Measurements from ENCODE around the gene SYNCRIP. TPM values are rescaled to one million over a fixed set of nuclear protein-coding genes. Genes with fewer than 3 reads are reported as not detected.
"Not testable (repeated sequence)": the region's sequence is repeated elsewhere in the genome, so short reads cannot be mapped to it uniquely, and the experiment has no call there.

Gene SYNCRIP
- total RNA-seq, 2 donors from 2014 or later, result 113 to 147 TPM

GRCh38 chr6:85568411-85568810, 74.3 kb downstream of the SYNCRIP start:
- intact Hi-C loops (cut with DNase I), result no loop called here
- DNase-seq (ENCODE audit: low spot score), result no peak

GRCh38 chr6:85565736-85566135, 77.0 kb downstream of the SYNCRIP start:
- DNase-seq (ENCODE audit: low spot score), result no peak
- intact Hi-C loops (cut with DNase I), result no loop called here

GRCh38 chr6:85564223-85564622, 78.5 kb downstream of the SYNCRIP start:
- intact Hi-C loops (cut with DNase I); DNase-seq (ENCODE audit: low spot score): not testable (repeated sequence)

Other genes starting within 250 kb of the SYNCRIP start
- 10 to 100 TPM; 43.8 to 53.2 TPM for gene NT5E, start 192.8 kb downstream of the SYNCRIP start, total RNA-seq
- gene SNX14, start 49.0 kb downstream of the SYNCRIP start, total RNA-seq, result 10 to 100 TPM; 74.2 to 77.0 TPM